Epithelial cell of esophagus (primary cell): ENCODE data around the gene TBRG4.
"Not testable (repeated sequence)": the region's sequence is repeated elsewhere in the genome, so short reads cannot be mapped to it uniquely, and the experiment has no call there.

ENCODE experiments used
- DNase-seq: peaks from one replicate; pipeline ENCODE4 v3.0.0; 2010; ENCODE audit warnings: low read depth
- H3K4me3 ChIP-seq: 2 replicates; pipeline ENCODE4 v1.5.1; 2011; ENCODE audit warnings: mild to moderate bottlenecking, low read length, control low read depth
- CTCF ChIP-seq: IDR thresholded peaks from 2 replicates; pipeline ENCODE4 v1.5.1; 2011; ENCODE audit warnings: low read depth, mild to moderate bottlenecking, low read length, control low read depth, inconsistent platforms; ENCODE audit not compliant: insufficient read depth; ENCODE audit errors: missing control alignments

Gene TBRG4

GRCh38 chr7:45118292-45118691 is 6.8 kb upstream of the TBRG4 start:
- TF ChIP-seq CTCF, result no peak

GRCh38 chr7:45117582-45117981 is 6.1 kb upstream of the TBRG4 start:
- no peak overlapping the region for H3K4me3 ChIP-seq
- no peak for TF ChIP-seq CTCF
- no peak for DNase-seq

More at GRCh38 chr7:45118292-45118691, 6.8 kb upstream of the TBRG4 start:
- DNase-seq, result no peak
- H3K4me3 ChIP-seq, result no peak overlapping the region

GRCh38 chr7:45116048-45116447 is 4.6 kb upstream of the TBRG4 start:
- DNase-seq, result no peak
- no peak for TF ChIP-seq CTCF
- no peak overlapping the region for H3K4me3 ChIP-seq

GRCh38 chr7:45114926-45115325 is 3.4 kb upstream of the TBRG4 start:
- DNase-seq, result no peak
- TF ChIP-seq CTCF, result no peak
- H3K4me3 ChIP-seq, result no peak overlapping the region

- not testable (repeated sequence) for H3K4me3 ChIP-seq, DNase-seq
Observed at GRCh38 chr7:45114257-45114656, 2.8 kb upstream of the TBRG4 start.

- peak overlapping the region; percentile 88 for H3K4me3 ChIP-seq
- no peak for DNase-seq
- TF ChIP-seq CTCF, result no peak
Observed at GRCh38 chr7:45112648-45113047, 1.2 kb upstream of the TBRG4 start.

GRCh38 chr7:45108863-45109262 is 2.6 kb downstream of the TBRG4 start:
- H3K4me3 ChIP-seq, result no peak overlapping the region
- no peak for DNase-seq
- no peak for TF ChIP-seq CTCF

GRCh38 chr7:45107356-45107755 is 4.1 kb downstream of the TBRG4 start:
- no peak overlapping the region for H3K4me3 ChIP-seq
- TF ChIP-seq CTCF, result no peak
- no peak for DNase-seq
